ENCODE measurements around the gene TPD52L1.

TPD52L1 gene

DNA sequence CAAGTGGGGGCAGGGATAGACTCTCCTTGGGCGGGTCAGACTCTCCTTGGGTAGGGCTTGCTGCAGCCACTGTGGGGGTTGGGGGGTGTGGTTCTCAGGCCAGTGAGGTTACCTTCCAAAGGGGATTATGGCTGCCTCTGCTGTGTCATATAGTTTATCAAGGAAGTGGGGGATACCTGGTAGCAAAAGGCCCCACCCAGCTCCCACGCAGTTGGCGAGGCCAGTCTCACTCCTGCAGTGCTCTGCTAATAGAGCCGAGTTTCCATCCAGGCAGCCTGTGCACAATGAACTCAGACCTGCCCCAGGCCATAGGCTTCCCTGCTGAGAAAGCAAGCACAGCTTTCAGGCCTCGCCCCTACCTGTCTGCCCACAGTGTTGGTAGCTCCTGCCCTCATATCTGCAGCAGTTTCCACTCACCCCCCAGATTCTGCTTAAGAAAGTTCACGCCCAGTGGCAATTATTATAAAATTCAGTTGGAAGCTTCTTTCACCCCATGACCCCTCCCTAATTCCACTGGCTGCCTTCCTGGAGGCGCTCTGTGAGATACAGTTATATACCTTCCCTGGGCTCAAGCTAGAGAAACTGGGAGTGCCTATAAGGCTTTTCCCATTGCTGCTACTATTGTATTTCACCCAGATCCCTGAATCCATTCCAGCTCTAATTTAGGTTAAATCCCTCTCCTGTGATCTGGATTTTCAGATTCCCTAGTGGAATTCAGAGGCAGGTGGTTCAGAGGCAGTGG, 92.1 kb downstream of the TPD52L1 start:
- DNase-seq: no peak

DNA sequence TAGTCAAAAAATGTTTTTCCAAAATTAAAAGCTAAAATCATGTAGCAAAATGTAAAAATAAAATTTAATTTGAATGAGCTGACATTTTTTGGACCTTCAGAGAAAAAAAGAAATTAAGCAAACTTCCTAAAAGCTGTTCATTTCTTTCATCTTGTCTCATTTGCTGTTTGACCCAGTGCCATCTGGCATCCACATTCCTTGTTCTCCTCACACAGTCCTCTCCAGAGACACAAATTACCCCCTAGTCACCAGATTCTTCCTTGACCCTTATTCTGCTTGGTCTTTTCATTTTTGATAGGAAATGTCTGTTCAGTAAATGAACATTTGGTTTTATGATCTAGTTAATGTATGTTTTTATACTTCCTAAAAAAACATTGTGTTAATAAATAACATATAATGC, 93.0 kb downstream of the TPD52L1 start:
- no peak for DNase-seq

DNA sequence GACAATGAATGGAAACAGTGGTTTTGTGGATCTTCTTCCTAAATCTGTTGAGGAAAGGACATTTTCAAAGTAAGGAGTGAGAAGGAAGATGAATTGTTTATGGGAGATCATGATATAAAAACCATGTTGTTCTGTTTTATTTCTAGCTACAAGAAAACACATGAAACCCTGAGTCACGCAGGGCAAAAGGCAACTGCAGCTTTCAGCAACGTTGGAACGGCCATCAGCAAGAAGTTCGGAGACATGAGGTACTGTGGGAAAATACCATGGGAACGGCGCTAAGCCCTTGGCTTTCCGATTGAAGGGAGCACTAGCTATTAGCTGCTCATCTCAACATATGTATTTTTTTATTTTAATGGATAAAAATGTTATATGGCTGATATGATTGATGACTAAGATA, 94.6 kb downstream of the TPD52L1 start:
- DNase-seq: no peak

DNA sequence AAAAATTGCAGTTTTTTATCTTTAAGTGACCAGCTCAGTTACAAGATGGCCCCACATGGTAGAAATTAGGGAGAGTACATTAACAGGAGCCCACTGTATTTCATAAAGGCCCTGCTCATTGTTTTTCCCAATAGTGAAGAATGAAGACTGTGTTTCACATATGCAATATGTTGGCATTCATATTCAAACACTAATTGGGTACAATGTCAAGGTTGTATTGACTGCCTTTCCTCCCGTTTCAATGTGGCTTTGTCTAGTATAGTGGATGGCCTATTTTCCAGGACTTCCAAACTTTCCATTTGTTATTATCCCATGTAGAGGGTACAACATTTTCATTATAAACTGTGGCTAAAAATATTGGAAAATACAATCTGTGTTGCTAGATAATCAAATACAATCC, 96.9 kb downstream of the TPD52L1 start:
- DNase-seq: no peak

DNA sequence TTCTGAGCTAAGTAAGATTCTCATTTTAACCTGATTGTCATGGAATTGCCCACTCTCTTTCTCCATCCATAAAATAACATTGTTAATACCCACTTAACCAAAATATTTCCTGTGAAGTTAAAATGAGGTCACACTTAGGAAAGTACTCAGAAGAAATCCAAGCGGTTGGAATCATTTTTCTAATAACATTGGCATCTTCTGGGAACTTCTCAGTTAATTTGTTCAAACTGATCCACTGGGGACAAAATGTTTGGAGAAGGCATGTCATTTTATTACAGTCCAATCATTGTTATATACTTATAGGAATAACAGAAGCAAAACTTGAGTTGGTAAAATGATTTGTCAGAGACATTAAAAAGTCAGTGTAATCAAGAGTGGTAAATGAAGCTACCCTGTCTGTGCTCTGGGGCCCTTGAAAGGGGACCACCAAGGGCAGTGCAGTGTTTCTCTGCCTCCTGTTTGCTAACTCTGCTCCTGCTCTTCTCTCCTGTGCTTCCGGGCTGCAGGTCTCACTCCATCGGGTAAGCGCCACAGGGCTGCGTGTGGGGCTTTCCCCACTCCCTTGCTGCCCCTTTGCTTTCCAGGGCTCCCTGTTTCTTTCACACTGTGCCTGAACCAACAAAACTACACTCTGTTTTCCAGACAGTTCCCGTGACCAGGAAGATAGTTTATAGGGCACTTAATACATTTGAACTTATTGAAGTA, 98.1 kb downstream of the TPD52L1 start:
- peak; percentile 22 for DNase-seq

DNA sequence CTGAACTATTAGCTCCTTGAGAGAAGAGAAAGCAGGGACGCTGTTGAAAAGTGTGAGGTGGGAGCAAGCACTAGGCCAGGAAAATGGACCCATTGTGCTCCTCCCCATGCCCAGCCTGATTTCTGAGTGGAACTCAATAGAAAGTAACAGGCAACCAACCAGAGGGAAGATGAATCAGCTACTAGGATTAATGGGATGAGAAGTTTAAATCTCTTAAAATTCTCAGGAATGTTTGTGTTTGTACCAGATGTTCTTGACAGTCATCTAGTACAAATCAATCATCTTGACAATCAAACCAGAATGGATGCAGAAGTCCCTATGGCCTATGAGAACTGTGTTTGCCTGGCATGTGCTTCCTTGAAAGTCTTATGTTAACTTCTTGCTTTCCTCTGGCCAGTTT, 99.3 kb downstream of the TPD52L1 start:
- peak; percentile 21 for DNase-seq

DNA sequence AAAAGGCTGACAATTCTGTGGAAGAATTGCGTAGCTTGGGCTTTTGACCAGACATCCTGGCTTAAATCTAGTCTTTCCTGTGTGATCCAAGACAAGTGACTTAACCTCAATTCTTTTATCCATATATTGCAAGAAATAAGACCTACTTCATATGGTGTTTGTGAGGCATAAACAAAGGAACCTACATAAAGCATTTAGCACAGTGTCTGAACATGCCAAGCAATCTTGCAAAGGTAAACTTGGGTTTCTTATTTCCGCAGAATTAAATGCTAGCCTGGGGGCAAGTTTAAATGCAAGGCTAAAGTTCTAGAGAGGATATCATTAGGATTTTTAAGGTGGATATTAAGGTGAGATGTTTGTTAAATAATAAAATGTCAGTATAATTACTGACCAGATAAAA, 100.3 kb downstream of the TPD52L1 start:
- no peak for DNase-seq

DNA sequence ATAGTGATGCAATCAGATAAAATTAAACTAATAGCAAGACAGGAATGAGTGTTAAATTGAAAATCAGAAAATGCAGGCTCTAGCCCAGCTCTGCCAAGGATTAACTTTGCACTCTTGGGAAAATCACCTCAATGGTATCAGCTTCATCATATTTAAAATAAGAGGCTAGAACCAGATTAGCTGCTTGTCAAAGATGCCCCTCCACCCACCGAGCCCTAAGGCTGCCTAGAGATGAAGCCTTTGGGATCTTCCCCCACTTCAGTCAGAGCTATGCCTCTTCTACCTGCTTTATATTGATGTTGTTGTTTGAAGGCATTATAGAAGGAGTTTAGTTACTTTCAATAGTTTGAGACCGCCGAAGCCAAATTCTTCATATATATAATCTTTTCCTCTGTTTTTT, 100.7 kb downstream of the TPD52L1 start:
- no peak for DNase-seq

DNA sequence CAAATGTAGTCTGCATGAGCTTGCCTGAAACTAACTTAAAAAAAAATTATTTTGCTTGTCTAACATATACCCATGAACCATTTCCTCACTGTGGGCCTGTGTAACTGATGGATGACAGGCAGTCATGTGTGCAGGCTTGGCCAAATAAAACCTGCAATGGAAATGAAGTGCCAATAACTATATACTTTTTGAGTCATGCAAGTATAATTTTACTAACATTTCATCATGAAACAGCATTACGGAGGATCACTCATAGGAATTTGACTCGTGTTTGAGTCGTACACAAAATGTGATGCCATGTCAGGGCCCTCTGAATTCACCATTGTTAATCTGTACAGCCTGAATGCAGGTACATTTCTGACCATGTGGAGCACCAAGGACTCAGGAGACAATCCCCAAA, 101.6 kb downstream of the TPD52L1 start:
- DNase-seq: no peak

DNA sequence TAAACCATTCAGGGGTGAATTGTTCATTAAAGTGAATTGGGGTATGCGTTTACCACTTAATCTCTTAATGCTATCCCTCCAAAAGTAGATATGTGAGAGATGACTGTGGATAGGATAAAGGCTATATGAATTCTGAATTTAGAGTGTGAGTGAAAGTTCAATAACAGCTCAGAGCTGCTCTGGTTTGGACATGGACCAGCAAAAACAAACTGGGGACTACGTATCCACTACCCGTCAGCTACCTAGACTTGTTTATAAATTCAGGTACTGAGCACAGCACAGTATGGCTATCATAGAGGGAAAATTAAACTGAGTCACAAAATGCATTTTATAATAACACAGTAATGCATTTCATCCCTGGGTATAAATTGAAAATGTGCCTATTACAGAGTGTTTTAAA, 103.8 kb downstream of the TPD52L1 start:
- DNase-seq: no peak

DNA sequence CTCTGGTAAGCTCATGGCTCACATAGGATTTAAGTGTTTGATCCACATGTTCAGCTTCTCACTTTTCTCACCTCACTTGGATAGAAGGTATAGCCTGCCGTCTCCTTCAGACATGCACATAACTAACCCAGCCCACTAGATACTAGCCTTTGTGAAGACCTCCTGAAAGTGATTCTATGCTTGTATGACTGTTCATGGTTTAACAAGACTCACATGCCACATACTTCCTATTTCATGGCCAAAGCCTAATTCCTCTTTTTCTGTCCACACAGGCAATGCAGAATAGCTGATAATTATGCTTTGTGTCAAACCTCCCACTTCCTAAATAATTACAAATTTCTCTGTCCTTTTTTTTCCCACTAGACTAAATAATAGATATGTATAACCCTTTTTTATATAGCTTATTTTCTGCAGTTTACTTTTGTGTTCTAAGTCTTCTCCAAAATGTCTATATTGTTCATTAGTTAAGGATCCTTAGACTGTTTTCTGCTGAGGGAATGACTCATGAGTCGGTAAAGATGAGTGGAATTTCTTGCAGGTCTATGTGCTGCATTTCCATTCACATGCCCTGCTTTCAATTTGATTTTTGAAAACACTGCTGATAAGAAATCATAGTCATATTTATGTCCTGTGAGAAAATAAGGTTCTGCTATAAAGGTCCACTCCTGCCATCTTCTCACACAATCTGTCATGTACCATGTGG, 105.2 kb downstream of the TPD52L1 start:
- no peak for DNase-seq

DNA sequence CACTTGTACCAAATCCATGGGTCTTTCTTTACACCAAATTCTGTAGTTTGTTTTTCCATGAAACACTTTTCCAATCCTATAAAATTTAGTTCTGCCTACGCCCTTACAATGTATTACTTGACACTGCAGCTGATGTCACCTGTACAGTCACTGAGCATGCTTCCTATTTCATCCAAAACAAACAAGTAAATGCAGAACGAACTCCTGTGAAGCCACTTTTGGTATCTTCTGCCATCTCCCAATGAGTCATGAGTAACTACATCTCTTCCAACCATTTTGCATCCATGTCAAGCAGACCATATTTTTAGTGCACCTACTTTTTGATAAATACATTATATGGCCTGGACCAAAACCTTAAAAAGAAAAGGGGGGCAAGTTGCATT, 105.8 kb downstream of the TPD52L1 start:
- no peak for DNase-seq

DNA sequence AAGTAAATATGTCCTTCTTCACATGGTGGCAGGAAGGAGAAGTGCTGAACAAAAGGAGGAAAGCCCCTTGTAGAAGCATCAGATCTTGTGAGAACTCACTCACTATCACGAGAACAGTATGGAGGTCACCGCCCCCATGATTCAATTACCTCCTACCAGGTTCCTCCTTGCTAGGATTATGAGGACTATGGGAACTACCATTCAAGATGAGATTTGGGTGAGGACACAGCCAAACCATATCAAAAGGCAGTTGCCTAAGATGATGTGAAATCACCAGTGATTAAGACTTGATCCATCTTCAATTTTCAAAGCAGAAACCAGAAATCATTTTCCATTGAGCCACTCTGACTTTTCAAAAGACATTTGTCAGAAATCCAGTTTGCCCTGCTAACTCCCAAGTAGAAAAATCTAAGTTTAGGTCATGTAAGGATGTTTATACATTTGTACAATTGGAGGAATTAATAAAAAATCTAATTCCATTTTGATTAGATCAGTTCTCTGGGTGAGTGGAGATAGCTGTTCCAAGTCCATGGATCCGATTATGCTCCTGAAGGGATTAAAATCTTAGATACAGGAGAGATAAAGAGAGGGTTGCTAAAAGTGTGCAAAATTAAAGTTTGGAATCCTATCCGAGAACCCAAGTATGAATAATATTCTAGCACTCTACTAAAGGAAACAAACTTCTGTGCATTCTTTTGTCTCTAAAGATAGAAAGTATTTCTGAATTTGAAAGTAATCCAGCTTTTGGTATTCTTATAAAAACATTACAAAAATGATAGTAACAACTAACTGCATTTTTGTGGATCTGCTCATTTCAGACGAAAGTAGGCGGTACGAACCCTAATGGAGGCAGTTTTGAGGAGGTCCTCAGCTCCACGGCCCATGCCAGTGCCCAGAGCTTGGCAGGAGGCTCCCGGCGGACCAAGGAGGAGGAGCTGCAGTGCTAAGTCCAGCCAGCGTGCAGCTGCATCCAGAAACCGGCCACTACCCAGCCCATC, 108.7 kb downstream of the TPD52L1 start:
- DNase-seq: peak; percentile 74

DNA sequence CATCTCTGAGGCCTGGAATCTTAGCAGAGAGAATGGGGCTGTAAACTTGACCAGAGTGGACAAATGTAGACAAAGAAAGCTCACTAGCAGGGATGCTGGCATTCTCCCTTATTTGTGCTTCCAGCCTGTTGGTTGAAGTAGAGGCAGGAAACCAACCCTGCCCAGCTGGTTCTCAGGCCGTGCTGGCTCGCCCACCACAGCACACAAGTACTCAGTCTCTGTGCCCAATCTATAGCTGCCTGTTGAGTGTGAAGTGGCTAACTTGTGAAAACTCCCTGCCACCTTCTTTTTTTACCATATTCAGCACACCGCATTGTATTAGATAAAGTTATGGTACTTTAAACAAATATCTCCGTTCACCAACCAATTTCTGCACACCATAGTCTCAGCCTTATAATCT, 110.9 kb downstream of the TPD52L1 start:
- no peak for DNase-seq

DNA sequence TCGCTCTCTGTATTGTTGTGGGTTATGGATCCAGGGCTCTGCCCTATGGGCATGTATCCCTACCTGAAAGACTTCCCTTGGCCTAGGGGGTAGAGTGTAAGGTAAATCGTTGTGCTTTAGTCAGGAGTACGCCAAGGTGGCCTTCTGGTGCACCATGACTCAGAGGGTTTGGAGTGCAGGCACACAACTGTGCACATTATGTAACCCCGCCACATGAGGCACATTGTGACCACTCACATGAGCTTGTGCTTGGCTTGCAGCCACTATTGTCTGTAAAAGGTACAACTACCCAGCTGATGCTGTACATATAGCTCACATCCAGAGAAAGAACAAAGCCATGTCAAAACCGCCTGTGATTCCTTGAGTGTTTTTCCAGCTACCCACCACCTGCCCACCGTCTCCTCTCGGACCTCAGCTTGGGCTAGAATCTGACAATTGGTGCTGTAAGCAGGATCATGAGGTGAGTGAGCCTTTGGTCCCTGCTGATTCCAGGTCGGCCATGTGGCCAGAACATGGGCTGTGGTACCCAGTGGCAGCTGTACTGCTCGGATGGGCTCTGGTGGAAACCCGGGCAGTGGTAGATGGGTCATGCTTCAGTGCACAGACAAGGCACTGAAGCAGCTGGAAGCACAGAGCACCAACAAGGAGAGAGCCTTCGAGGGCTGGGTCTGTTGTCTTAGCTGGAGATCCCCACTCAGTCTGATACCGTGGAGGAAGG, 114.4 kb downstream of the TPD52L1 start:
- no peak for DNase-seq

DNA sequence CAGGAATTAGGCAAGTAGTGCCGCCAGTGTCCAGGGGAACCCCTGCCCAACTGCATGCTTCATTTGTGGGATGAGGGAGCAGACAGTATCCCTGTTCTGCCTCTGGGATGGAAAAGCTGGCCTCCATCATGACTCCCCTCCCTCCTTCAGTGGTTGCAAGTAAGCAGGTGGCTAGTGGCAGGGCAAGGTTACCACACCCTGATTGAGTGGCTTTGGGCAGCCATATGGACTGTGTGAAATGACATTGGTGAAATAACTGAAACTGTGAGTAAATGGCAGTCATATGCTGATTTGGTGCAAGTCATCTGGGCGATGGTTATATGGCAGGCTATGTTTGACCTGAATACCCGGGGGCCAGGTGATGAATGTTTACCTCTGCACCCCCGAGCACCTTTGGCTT, 115.2 kb downstream of the TPD52L1 start:
- no peak for DNase-seq

DNA sequence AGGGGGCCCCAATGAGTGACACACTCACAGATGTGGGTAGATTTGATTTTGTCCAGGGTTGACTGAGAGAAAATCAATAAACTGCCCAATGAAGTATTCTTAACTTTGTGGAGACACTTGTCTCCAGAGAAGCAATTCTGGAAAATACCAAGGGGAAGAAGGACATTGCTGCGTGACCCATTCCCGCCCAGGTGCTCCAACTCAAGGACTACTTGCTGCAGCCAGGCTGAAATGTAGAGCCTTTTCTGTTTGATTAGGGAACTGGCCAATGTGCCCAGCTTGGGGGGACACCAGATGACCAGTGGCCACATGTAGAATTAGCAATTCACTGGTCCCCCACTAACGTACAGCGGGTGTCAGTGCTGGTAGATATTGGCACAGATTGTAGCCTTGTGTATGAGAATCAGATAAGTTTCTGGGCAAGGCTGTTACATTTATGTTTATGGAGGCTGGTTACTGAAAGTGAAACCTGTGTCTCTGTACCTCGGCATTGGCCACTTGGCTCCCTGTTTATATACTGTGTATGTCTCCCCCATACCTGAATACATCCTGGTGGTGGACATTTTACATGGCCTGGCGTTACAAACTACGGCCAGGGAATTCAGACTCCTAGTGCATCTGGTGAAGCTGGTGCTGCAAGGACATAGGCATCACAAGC, 115.9 kb downstream of the TPD52L1 start:
- no peak for DNase-seq

DNA sequence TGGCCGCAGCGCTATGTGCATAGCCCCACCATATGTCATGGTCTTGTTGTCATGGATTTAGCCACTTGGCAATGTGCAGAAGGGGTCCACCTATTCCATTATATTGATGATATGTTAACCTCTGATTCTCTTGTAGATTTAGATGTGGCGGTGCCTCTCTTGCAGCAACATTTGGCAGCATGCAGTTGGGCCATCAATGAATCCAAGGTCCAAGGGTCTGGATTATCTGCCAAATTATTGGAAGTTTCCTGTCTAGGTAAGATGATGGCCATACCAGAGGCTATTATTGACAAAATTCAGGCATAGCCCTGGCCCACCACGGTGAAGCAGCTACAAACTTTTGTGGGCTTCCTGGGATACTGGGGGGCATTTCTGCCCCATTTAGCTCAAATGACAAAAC, 116.8 kb downstream of the TPD52L1 start:
- no peak for DNase-seq

DNA sequence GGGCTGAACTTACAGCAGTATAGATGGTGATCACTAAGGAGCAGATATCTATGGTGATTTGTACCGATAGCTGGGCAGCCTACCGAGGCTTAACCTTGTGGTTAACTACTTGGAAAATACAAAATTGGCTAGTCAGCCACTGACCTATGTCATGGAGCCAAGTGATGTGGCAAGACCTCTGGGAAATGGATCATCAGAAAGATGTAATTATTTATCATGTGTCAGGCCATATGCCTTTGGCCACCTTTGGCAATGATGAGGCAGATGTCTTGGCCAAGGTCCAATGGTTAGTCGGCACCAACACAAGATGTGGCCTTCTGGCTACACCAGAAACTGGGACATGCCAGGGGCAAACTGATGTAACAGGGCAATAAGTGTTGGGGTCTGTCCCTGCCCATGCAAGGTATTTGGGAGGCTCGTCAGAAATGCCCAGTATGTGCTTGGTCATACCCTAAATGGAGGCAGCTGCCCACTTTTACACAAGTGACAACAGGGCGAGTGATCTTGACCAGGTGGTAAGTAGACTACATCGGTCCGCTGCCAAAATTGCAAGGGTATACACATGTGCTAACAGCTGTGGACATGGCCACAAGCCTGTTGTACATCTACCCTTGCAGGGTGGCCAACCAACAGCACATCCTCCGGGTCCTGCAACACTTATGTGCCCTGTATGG, 118.0 kb downstream of the TPD52L1 start:
- no peak for DNase-seq

DNA sequence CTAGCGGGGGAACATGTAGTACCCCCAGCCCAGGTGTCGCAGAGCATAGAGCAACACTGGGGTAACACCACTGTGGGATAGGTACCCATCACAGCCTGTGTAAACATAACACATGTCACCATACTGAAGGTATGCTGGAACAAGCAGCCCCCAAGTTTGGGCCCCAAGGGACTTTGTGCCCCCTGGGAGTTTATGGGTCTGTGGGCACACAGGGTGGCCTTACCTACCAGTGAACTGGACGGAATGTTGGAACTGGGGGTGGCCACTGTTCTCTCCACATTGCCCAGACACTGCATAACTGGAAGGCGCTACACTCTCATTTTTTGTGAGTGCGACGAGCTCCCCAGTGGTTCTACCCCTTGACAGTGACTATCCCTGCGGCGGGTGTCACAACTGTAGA, 119.7 kb downstream of the TPD52L1 start:
- DNase-seq: no peak

DNA sequence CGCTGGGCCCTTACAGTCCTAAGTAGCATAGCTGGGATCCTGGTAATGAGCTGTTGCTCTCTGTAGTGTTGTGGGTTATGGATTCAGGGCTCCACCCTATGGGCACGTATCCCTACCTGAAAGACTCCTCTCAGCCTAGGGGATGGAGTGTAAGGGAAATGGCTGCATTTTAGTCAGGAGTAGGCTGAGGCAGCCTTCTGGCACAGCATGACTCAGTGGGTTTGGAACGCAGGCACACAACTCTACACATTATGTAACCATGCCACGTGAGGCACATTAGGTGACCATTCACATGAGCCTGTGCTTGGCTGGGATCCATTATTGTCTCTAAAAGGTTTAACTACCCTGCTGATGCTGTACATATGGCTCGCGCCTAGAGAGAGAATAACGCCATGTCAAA, 120.4 kb downstream of the TPD52L1 start:
- DNase-seq: peak; percentile 42

All from EL (cell line).